Measurements from ENCODE around the gene AUTS2.

DNA sequence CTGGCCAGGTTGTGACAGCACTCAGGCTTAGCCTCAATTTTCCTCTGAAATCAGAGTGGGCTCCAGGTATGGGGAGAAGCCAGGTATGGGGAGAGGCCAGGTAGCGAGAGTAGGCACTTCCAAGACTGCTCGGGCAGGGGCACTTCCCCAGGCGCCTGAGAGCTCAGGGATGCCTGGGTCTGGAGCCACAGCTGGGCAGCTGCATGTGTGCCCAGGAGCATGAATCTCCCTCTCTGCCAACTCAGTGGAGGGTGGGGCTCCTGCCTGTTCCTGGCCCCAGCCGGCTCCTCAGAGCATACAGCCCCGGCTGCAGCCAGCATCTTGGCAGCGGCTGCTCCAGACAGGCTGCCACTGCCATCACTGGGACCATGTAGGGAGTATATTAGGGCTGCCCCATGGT lies 313.9 kb downstream of the AUTS2 start:
- TF ChIP-seq, protein P1, sequence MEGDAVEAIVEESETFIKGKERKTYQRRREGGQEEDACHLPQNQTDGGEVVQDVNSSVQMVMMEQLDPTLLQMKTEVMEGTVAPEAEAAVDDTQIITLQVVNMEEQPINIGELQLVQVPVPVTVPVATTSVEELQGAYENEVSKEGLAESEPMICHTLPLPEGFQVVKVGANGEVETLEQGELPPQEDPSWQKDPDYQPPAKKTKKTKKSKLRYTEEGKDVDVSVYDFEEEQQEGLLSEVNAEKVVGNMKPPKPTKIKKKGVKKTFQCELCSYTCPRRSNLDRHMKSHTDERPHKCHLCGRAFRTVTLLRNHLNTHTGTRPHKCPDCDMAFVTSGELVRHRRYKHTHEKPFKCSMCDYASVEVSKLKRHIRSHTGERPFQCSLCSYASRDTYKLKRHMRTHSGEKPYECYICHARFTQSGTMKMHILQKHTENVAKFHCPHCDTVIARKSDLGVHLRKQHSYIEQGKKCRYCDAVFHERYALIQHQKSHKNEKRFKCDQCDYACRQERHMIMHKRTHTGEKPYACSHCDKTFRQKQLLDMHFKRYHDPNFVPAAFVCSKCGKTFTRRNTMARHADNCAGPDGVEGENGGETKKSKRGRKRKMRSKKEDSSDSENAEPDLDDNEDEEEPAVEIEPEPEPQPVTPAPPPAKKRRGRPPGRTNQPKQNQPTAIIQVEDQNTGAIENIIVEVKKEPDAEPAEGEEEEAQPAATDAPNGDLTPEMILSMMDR (IDR thresholded peaks at IDR 0.05), result no peak
- no peak for TF ChIP-seq POLR2A (IDR thresholded peaks at IDR 0.05)

Data from vagina (tissue), 2 donors.